HG03571 (cell line): ENCODE data around the gene STYXL2.

Experiments
- ATAC-seq: cut with Tn5 transposase; IDR thresholded peaks from one replicate; pipeline ENCODE4 v1.9.1; 2021; ENCODE audit not compliant: unreplicated experiment

The STYXL2 gene

DNA sequence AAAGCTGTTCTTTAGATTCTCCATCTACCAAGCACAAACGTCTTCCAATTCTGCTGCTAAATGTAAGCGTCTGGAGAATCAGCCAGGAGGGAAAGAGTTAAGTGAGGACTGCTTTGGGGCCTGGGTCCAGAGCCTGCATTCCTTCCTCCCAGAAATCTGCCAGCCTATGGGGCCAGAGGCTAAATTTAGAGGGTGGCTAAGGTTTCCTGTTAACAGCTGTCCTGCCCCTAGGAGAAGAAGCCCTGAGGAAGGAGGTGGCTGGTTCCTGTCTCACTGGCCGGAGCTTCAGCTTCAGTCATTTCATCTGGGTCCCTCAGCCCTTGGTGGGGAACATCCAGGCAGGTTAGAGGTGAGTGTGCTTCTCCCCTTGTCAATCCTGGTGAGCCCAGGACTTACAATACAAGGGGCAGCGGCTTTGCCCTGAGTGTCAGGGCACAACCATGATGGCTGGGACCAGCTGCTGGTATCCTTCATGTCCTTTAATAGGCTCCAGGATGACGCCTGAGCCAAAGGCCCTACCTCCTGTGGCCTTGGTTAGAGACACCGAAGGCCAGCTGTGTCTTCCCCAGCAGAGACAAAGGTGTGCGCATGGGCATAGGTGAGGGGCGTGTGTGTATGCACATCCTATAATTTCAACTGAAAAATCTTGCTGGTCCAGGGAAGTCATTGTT lies at the start of gene STYXL2:
Gene STYXL2 (plus strand): TSS at position 230 of the 671 bp plus-strand sequence. CDS start 775 bp downstream, outside the sequence.
- ATAC-seq = no peak

GRCh38 chr1:167051907-167052306 lies 42.0 kb upstream of the STYXL2 start:
- ATAC-seq = no peak

DNA sequence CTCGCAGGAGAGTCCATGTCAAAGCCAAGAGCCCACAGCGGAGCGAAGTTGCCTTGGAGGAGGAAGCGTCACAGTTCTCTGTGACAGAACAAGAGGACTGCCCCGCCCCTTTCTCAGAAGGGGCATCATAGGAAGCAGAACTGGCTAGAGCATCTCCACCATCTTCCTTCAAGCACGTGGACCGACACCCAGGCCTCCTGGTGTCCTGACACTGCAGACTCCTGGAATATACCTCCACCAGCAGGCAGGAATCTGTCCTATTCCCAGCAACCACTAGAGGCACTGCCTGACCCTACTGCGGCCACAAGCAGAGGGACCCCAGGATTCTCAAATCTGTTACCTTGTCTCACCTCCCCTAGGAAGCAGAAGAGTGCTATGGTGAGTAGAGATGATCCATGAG lies 41.5 kb upstream of the STYXL2 start:
- ATAC-seq = no peak

GRCh38 chr1:167054531-167054930 lies 39.3 kb upstream of the STYXL2 start:
- no peak for ATAC-seq

- ATAC-seq = no peak
Measured at GRCh38 chr1:167054946-167055630, 38.8 kb upstream of the STYXL2 start.

DNA sequence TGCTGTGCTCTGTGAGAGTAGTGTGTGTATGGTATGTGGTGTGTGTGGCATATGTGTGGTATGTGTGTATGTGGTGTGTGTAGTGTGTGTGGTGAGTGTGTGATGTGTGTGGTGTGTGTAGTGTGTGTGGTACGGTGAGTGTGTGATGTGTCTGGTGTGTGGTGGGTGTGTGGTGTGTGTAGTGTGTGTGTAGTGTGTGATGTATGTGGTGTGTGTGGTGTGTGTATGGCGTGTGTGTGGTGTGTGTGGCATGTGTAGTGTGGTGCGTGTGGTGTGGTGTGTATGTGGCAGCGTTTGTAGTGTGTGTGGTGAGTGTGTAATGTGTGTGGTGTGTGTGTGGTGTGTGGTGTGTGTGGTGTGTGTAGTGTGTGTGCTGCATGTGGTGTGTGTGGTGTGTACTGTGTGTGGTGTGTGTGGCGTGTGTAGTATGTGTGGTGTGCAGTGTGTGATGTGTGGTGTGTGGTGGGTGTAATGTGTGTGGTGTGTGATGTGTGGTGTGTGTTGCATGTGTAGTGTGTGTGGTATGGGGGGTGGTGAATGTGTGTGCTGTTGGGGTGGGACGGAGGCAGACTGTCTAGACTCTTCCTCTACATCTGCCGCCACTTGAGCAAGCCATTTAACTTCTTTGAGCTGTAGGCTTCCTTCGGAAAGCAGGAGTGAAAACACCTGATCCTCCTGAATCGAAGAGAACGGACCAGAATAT lies 37.2 kb upstream of the STYXL2 start:
- ATAC-seq = no peak

DNA sequence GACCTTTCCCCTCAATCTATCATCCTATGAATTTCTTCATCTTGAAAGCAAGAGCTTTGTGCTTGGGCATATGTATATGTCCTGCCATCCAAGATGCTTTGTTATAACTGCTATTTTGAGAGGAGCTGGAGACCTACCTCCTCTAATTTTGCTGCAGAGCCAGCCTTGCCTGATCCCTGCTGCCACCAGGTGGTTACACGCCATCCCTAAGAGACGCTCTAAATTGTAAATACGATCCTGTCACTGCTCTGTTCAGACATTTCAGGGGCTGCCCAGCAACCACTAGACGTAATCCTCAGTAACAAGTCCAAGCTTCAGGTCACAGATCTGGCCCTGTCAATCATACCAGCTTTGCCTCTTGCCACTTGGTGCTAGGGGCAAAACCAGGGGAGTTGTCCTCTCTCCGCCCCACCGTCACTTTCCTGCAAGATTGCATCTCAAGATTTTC lies 36.6 kb upstream of the STYXL2 start:
- no peak for ATAC-seq

DNA sequence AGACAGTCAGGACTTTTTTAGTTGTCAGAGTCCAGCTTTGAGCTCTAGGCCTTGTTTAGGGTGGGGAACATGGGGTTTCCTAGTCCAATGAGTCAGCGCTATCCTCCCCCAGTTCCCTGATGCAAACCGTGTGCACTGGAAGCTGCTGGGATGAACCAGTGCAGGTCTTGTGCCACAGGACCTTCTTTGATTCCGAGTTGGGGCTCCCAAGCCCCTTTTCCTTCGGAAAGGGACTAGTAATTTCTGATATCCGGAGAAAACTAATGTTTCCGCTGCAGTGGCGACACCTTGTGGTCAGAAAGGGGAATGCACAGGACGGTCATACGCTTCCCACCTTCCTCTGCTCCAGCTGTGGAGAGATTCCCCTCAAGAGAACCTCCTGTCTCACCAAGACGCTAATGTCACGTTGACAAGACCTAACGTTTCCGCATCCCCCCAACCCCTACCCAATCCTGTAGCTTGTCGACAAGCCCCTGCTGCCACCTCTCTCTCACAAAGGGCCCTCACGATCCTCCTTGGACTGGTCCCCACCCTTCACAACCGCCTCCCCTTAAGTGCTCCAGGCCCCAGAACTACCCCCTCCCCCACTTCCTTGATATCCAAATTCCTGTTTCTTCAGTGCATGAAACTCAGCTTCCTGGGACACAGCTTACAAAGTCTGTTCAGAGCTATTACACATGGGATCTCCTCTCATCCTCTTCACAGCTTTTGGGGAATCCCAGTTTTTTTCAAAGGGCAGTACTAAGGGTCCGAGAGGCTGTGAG lies 34.6 kb upstream of the STYXL2 start:
- no peak for ATAC-seq

DNA sequence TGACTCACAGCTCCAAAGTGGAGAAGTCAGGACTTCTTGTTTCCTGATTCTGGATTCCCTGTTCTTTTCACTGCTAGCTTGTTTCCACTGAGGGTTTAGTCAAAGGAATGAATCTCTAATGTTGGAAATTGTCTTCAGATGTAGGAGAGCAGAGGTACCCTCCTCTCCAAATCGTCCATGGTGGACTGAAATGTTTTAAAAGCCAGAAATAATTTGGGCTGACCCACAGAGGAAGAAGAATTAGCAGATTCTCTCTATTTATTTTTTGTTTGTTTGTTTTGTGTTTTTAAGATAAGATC lies 34.1 kb upstream of the STYXL2 start:
- ATAC-seq = no peak

GRCh38 chr1:167060141-167061072 lies 33.5 kb upstream of the STYXL2 start:
- no peak for ATAC-seq

GRCh38 chr1:167061073-167061464 lies 32.8 kb upstream of the STYXL2 start:
- ATAC-seq = no peak

DNA sequence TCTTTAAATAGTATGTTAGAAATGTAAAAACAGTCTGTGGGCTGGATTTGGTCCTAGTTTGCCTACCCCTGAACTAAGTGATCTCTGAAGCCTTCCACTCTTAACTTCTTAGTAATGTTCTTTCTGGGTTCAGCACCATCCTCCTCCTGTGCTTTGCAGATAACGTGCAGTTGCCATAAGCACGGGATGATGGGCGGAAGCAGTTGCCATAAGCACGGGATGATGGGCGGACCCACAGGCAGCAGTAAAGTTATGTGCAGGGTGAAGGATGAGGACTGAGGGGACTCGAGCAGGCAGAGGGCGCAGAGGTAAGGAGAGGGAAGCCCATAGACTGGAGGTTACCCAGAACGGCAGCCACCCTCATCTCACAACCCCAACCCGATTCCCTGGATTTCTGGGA lies 29.3 kb upstream of the STYXL2 start:
- no peak for ATAC-seq

GRCh38 chr1:167065471-167065870 lies 28.4 kb upstream of the STYXL2 start:
- ATAC-seq = no peak

- peak; percentile 76 for ATAC-seq
Measured at GRCh38 chr1:167066333-167067122, 27.3 kb upstream of the STYXL2 start.

GRCh38 chr1:167067904-167068303 lies 26.0 kb upstream of the STYXL2 start:
- no peak for ATAC-seq

DNA sequence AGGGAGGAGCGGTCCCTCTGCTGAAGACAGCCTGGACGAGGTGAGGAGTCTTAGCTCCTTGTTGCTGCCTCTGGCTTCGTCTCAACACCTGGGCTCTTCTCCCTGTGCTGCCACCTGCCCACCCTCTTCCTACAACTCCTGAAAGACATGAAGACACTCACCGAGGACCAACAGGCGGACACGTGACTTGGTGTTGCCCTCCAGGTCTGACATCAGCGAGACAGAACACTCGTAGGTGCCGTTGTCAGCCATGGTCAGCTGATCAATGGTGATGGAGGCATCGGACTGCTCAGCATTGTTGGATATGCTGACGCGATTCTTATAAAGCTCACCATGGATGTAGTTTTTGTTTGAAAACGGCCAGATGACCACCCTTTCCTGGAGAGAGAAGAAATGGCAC lies 25.1 kb upstream of the STYXL2 start:
- no peak for ATAC-seq

GRCh38 chr1:167071286-167071685 lies 22.6 kb upstream of the STYXL2 start:
- no peak for ATAC-seq

DNA sequence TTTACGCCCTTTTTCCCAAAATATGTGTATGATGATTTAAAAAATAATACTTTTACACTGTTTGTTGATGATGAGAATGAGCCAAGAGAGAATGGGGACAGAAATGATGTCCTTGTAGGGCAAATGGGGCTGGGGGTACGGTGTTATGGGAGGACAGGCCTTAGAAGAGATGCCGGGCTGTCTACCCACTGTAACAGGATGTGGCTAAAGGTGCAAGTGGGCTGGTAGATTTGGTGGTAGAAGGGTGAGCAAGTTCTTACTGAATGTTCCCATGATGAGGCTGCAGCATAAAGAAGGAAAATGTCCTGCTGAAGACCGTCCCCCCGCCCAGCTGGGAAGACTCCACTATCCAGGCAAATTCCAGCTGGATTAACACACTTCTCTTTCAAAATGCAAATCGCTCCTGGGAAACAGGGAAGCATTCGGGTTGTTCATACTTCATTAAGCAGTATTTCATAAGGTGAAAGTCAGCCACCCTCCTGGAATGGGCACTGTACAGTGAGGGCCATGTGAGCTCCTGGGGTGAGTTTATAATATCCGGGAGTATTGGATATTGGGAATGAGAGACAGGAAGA lies 17.7 kb upstream of the STYXL2 start:
- no peak for ATAC-seq

- ATAC-seq = no peak
Measured at GRCh38 chr1:167077128-167077867, 16.6 kb upstream of the STYXL2 start.
